ENCODE results near the gene ZBTB7C.
A peak's percentile ranks its signal among the peaks of the same experiment; 100 is the strongest.

Gene ZBTB7C

DNA sequence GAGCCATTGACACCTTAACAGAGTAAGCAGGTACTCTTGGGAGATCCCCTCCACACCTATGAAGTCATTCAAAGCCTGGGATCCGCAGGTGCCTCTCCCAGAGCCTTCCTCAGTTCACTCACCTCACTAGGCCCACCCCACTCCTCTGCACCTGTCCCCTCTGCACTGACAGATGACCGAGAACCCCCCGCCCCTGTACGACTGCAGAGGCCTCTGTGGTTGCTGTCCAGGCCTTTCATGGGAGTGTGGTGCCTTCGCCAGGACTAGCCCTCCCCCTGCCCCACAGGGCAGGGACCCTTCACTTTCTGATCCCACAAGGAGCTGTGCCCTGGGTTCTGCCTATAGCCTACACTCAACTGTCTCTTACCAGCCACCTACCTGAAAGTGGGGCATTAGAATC, 238.5 kb downstream of the ZBTB7C start:
- no peak for DNase-seq

DNA sequence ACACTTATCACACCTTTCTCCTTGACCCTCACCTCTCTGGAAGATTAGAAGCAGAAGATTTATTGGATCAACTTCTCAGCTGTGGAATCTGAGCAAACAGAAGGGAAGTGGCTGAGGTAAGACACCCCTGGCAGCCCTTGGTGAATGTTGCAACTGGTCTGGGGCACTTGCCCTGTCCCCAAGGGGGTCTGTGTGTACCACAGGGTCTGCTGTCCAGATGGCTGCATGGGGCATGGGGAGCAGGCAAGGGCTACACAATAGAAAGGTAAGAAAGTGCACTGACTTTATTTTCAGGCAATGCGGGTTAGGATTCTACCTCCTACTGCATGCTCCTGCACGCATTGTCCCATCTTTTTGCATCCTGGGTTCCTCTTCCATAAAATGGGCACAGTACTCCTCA, 240.3 kb downstream of the ZBTB7C start:
- DNase-seq, result no peak

GRCh38 chr18:48167897-48168253, 241.3 kb downstream of the ZBTB7C start:
- DNase-seq, result no peak

GRCh38 chr18:48166336-48166875, 242.8 kb downstream of the ZBTB7C start:
- no peak for DNase-seq

- DNase-seq, result no peak
Observed at GRCh38 chr18:48165111-48165866, 243.9 kb downstream of the ZBTB7C start.

- DNase-seq, result no peak
Observed at GRCh38 chr18:48164701-48165100, 244.5 kb downstream of the ZBTB7C start.

DNA sequence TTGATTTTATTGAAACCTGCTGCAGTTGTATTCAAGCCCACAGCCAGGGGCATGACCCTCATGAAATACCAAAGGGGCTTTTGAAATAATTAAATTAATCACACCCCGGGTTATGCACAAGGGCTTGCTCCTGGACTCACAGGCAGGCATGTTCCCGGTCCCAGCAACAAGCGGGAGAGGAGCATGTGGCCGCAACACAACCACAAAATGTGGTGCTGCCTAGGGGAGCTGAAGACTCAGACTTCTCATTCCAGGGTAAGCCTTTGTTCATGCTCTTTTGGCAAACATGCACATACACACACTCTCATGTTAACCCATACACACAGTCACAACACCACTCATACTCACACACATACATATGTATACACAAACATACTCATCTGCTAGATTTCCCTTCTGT, 245.1 kb downstream of the ZBTB7C start:
- DNase-seq, result no peak

GRCh38 chr18:48163738-48164115, 245.5 kb downstream of the ZBTB7C start:
- DNase-seq, result no peak

GRCh38 chr18:48162956-48163737, 246.0 kb downstream of the ZBTB7C start:
- DNase-seq, result no peak

DNA sequence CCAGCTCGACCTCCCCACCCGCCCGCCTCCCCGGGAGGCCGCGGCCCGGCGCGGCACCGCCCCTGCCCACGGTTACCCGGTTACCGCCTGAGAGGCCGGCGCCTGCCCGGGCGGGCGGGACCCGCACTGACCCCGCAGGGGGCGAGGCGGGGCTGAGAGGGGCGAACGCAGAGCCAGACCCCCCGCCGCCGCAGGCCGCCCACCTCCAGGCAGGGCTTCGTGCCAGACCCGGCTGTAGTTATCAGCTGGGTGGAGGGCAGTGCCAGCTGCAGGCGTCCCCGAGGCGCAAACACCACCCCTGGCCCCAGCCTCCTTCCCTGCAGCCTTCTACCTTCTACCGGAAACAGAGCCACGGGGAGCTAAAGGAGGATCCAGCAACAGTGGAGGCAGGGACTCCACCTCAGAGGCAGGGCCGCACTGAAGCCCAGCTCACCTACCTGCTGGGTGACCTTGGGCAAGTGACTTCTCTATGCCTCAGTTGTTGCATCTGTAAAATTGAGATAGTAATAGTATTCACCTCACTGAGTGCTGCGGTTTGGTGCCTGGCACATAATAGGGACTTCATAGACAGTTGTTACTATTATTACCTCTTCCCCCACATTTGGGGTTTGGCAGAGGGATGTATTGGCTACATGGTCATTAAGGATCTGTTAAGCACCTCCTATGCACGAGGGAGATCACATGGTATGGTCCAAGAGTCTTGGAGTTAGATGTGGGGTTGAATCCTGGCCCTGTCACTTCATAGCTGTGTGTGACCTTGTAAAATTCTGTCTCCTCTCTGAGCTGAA, 247.1 kb downstream of the ZBTB7C start:
- peak in 4 of 51 donors; percentile 45 to 53 (median 51) for DNase-seq

- peak in 48 of 51 donors; percentile 27 to 86 (median 60) for DNase-seq
Observed at GRCh38 chr18:48161191-48161910, 247.8 kb downstream of the ZBTB7C start.

DNA sequence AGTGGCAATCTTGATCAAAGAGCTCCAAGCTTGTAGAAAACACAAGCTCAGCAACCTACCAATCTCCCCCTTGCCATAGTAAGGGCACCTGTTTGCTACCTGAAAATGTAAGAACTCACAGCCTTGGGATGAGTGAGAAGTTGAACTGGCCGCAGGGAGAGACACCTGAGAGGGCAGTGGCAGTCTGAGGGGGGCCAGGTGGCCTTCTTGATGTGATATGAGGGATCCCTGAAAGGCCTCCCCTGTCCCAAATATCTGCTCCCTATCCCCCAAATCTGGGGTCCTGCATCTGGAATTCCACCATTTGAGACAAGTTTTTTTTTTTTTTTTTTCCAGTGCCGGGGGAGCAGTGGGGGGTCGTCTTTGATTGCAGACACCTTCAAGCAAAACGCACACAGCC, 248.6 kb downstream of the ZBTB7C start:
- DNase-seq, result no peak

DNA sequence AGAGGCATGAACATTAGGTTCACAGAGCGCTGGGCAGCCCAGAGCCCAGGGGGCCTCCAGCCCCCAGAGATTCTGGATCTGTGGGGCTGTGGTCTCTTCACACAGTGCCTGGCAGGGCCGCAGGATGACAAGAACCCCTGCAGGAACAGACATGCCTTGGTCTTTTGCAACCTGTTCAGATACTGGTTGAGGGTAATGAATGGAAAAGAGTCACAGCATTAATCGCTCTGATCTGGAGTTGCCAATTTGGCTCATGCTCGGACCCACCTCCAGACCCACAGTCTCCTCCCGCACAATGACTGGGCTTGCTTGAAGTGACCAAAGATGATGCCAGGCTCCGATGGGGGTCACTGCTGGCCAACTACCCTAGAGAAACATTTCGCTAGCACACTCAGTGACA, 249.4 kb downstream of the ZBTB7C start:
- no peak for DNase-seq

GRCh38 chr18:48158721-48159120, 250.5 kb downstream of the ZBTB7C start:
- DNase-seq, result no peak

DNA sequence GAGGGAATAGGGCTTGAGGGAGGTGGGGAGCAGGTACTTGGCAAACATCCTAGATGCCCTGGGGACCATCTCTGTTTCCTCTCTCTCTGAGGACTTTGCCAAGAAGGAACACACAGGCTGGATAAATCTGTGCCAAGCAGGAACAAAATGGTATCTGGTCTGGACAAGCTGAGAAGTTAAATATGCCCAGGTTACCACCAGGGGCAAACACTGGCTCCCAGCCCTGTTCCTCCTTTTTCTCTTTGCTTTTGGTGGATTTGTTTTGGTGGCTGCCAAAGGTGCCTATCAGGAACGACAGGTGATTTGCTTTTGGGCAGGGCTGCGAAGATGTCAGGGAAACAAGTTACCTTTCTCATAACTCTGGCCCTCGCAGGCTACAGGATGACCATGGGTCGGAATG, 251.2 kb downstream of the ZBTB7C start:
- DNase-seq, result no peak

DNA sequence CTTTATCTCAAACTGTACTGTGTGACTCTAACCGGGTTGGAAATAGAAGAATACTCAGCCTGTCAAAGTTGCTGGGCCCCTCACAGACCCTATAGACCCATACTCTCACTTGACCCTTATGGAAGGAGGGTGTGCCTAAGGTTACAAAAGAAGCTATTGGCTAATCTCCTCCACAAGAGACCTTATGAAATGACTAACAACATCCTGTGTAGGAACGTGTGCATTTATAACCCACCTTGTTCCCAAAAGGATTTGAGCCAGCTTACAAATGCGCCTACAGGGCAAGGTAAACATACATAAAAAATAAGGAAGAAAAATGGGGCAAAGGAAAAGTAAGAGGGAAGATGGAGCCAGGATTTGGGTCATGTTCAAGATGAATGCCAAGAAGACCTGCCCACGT, 253.3 kb downstream of the ZBTB7C start:
- DNase-seq, result no peak

- no peak for DNase-seq
Observed at GRCh38 chr18:48154828-48155227, 254.4 kb downstream of the ZBTB7C start.

DNA sequence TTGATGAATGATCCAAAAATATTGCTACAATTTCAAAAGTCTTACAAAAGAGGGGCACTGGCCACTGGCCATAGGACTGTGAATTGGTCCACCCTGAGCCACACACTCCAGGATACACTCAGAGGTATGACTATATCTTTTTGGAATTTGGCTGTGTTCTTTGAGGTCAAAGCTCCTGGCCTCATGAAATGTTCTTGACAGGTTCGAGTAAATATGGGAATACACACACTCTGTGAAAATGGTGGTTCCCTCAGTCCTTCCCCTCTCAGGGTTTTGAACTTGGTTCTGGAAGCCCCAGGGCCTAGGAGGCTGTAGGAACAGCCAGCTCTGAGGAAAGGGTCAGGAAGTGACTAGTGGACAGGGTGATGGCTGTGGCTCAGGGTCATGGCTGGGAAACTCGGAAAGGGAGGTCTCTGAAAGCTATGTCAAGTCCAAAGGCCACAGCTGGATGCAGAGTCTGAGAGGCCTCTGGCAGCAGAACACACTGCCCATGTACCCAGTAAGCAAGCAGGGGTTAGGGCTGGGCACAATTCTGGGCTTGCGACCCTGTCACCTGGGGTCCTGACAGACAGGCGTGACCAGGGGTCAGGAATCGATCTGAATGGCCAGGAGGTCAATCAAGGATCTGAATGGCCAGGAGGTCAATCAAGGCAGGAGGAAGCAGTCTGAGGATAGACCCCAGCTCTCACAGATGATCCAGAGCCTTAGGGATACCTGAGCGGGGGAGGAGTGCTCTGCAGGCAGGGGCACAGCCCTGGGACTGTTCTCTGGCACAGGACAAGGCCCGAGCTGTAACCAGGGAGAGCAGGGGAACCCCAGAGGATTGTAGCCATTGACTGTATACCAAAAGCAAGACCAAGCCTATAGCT, 255.3 kb downstream of the ZBTB7C start:
- no peak for DNase-seq

DNA sequence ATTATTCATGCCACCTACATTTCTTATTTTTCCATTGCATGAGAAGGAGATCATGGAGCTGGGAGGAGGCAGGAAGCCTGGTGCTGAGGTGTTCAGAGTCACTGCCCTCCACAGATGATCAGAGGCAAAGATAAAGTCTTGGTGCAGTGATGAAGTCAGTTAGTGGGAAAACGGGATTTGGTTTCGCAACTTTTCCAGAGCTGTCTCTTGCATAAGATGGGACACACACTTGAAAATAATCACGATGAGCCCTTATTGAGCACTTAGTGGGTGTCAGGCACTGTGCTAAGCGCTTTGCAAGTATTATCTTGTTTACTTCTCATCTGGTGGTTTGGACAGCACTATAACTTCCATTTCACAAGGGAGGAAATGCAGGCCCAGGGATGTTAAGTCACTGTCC, 256.6 kb downstream of the ZBTB7C start:
- DNase-seq, result no peak

DNA sequence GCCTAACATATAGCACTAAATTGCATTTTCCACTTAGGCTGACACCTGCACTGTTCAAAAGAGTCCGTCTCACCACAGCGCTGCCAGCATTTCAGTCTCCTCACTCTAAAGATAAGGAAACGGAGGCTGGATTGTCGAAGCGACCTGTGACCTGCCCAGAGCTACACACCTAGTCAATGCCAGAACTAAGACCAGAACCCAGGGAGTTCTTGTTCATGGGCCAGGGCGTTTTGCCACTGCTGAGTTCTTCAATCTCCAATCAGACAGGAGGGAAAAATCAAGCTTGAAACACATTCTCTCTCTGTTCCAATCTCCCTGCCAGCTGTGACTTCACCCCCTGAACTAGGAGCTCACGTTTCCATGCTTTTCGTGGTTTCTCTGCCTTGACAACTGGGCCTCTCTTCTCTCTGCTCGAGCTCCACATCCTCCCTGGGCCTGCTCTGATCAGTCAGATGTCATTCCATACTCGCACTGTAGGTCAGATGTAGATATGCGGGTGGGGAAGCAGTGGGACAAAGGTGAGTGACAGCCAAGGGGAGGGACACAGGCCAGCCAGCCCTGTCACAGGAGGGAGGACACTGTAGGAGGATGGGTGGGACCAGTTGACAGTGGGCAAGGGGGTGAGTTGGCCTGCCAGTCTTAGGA, 257.6 kb downstream of the ZBTB7C start:
- no peak for DNase-seq
